Heart left ventricle (tissue), 13 donors: Measurements from ENCODE around the gene MMP7.

Experiments used
- CTCF ChIP-seq, 12 donors: fragments of 200-600 bp; sonication (generic) in 4 of 12; IDR thresholded peaks; one replicate each; pipeline versions ENCODE4 v1.5.0 to v1.8.0; 2018 to 2022; ENCODE audit warnings: antibody characterized with exemption in 12 of 12, mild to moderate bottlenecking in 5 of 12
- POLR2A ChIP-seq, 2 donors: fragments of 450-650 bp; IDR thresholded peaks; one replicate each; pipeline ENCODE4 v1.6.1; 2017; ENCODE audit warnings: antibody characterized with exemption in 2 of 2, mild to moderate bottlenecking in 2 of 2, moderate library complexity in 2 of 2
- donor health status: ischemic (EF 13 %, LVEDD 7.1; RV severe dilation, severe dysfunction).
- donor health status: DM: no; HTN: yes; CAD: no.
- donor health status: DM: no; HTN: no; CAD: no.
- donor health status: ischemic (EF 25% LVEDD 6.9; RV normal size, moderate dysfunction).
- donor health status: ischemic (EF 25% LVEDD 5.7; RV mildly dilated, moderate dysfunction).
- donor health status: ischemic (EF 35%, LVEDD 5.7; RV mildly dilated, moderate dysfunction).
- donor health status: nonischemic (EF 11% LVEDD 7.7; RV severe dilation, severe dysfunction).
- donor health status: DM: yes; HTN: yes; CAD: no.
- donor health status: PGD.
- donor health status: ischemic (EF 29% LVEDD 5.4; RV normal size, mild dysfunction).
- donor health status: nonischemic (EF 23%, LVEDD 6.1; RV moderate dilation, normal function).

- TF ChIP-seq POLR2A (IDR thresholded peaks at IDR 0.05), result no peak
- no peak for TF ChIP-seq CTCF (IDR thresholded peaks at IDR 0.05)
Measured at GRCh38 chr11:102559839-102560238, 29.3 kb upstream of the MMP7 start.
